ENCODE results near the gene COL18A1.

- TF ChIP-seq, protein P1, sequence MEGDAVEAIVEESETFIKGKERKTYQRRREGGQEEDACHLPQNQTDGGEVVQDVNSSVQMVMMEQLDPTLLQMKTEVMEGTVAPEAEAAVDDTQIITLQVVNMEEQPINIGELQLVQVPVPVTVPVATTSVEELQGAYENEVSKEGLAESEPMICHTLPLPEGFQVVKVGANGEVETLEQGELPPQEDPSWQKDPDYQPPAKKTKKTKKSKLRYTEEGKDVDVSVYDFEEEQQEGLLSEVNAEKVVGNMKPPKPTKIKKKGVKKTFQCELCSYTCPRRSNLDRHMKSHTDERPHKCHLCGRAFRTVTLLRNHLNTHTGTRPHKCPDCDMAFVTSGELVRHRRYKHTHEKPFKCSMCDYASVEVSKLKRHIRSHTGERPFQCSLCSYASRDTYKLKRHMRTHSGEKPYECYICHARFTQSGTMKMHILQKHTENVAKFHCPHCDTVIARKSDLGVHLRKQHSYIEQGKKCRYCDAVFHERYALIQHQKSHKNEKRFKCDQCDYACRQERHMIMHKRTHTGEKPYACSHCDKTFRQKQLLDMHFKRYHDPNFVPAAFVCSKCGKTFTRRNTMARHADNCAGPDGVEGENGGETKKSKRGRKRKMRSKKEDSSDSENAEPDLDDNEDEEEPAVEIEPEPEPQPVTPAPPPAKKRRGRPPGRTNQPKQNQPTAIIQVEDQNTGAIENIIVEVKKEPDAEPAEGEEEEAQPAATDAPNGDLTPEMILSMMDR (conservative IDR thresholded peaks at IDR 0.05; ENCODE audit: low read depth, low read length) = no peak
- no peak for TF ChIP-seq EZH2 (IDR thresholded peaks at IDR 0.05; ENCODE audit: borderline replicate concordance, low read depth, low read length, poor library complexity, severe bottlenecking)
Observed at GRCh38 chr21:45459171-45460010, 54.4 kb downstream of the COL18A1 start.
